Sciatic nerve (tissue), 2 donors: ENCODE measurements around the gene WAPL. TPM values are rescaled to one million over a fixed set of nuclear protein-coding genes. Genes with fewer than 3 reads are reported as not detected.
"Not testable (repeated sequence)": the region's sequence is repeated elsewhere in the genome, so short reads cannot be mapped to it uniquely, and the experiment has no call there.

Source experiments
- ATAC-seq: fragments of 200-7000 bp; cut with Tn5 transposase; one replicate; pipeline ENCODE4 v1.9.1; 2020; ENCODE audit warnings: mild to moderate bottlenecking, moderate library complexity
- DNase-seq: peaks from one replicate; pipeline ENCODE4 v3.0.0-alpha.2; 2020; ENCODE audit warnings: low spot score
- intact Hi-C: fragments of 100-400 bp; cut with DNase I; formaldehyde crosslinking; loops from one replicate; pipeline ENCODE4 v1.14.2; 2022
- total RNA-seq: library from RNA; stranded (reverse); fragmentation: NEBNext Ultra II Directional; extraction: Animal tissue kit (Norgen Biotek cat#: 25700); gene quantifications from one replicate; pipeline ENCODE4 v1.2.1, GENCODE V29; 2021
- donor health status: DM: no; HTN: no; CAD: no.
- donor health status: DM: no; HTN: no; CAD: no.

The WAPL gene
- total RNA-seq, 1 donor from 2014 or later, result 34.2 TPM

- intact Hi-C loops, DNase-seq, ATAC-seq: not testable (repeated sequence)
These were observed 4.1 kb upstream of the WAPL start for GRCh38 chr10:86525713-86526112.

GRCh38 chr10:86524225-86524962 is 2.8 kb upstream of the WAPL start:
- intact Hi-C loops, result no loop called here
- DNase-seq, result no peak

GRCh38 chr10:86523348-86523747 is 1.8 kb upstream of the WAPL start:
- intact Hi-C loops, result no loop called here
- no peak for DNase-seq
- no peak for ATAC-seq

More at GRCh38 chr10:86524225-86524962, 2.8 kb upstream of the WAPL start:
- no peak for ATAC-seq

- intact Hi-C loops, result no loop called here
- ATAC-seq, result no peak
- DNase-seq, result no peak
These were observed 891 bp upstream of the WAPL start for GRCh38 chr10:86522510-86522855.

- ATAC-seq, result peak; percentile 33
- intact Hi-C loops, result no loop called here
- peak; percentile 76 for DNase-seq
These were observed 518 bp downstream of the WAPL start for GRCh38 chr10:86520871-86521677.

- intact Hi-C loops, result no loop called here
- no peak for ATAC-seq
These were observed 2.8 kb downstream of the WAPL start for GRCh38 chr10:86518781-86519180.

GRCh38 chr10:86512137-86512536 is 9.5 kb downstream of the WAPL start:
- no peak for ATAC-seq

More at GRCh38 chr10:86518781-86519180, 2.8 kb downstream of the WAPL start:
- no peak for DNase-seq

GRCh38 chr10:86511027-86511865 is 10.3 kb downstream of the WAPL start:
- DNase-seq (no peak), ATAC-seq (no peak)
- intact Hi-C loops, result no loop called here

More at GRCh38 chr10:86512137-86512536, 9.5 kb downstream of the WAPL start:
- intact Hi-C loops, result no loop called here
- DNase-seq, result no peak

GRCh38 chr10:86509145-86509544 is 12.4 kb downstream of the WAPL start:
- no peak for ATAC-seq
- intact Hi-C loops, result no loop called here

GRCh38 chr10:86508217-86508616 is 13.4 kb downstream of the WAPL start:
- DNase-seq (no peak), ATAC-seq (no peak)
- intact Hi-C loops, result no loop called here

More at GRCh38 chr10:86509145-86509544, 12.4 kb downstream of the WAPL start:
- DNase-seq, result no peak

GRCh38 chr10:86506499-86506898 is 15.1 kb downstream of the WAPL start:
- no peak for ATAC-seq
- DNase-seq, result no peak
- intact Hi-C loops, result no loop called here

GRCh38 chr10:86506062-86506461 is 15.5 kb downstream of the WAPL start:
- ATAC-seq (no peak), DNase-seq (no peak)
- intact Hi-C loops, result no loop called here

- ATAC-seq, result no peak
- DNase-seq, result no peak
- intact Hi-C loops, result no loop called here
These were observed 17.1 kb downstream of the WAPL start for GRCh38 chr10:86504510-86504909.

- intact Hi-C loops, result no loop called here
- ATAC-seq, result no peak
- DNase-seq, result no peak
These were observed 20.7 kb downstream of the WAPL start for GRCh38 chr10:86500846-86501245.

GRCh38 chr10:86498598-86498997 is 23.0 kb downstream of the WAPL start:
- intact Hi-C loops, result no loop called here
- no peak for DNase-seq
- ATAC-seq, result no peak

GRCh38 chr10:86497621-86498020 is 24.0 kb downstream of the WAPL start:
- ATAC-seq (no peak), DNase-seq (no peak)
- intact Hi-C loops, result no loop called here

- intact Hi-C loops, result no loop called here
These were observed 31.5 kb downstream of the WAPL start for GRCh38 chr10:86489960-86490612.

GRCh38 chr10:86489071-86489810 is 32.4 kb downstream of the WAPL start:
- ATAC-seq (no peak), DNase-seq (no peak)
- intact Hi-C loops, result no loop called here

More at GRCh38 chr10:86489960-86490612, 31.5 kb downstream of the WAPL start:
- DNase-seq (no peak), ATAC-seq (no peak)
